Measurements from ENCODE around the gene ARHGAP30.

Gene ARHGAP30

DNA sequence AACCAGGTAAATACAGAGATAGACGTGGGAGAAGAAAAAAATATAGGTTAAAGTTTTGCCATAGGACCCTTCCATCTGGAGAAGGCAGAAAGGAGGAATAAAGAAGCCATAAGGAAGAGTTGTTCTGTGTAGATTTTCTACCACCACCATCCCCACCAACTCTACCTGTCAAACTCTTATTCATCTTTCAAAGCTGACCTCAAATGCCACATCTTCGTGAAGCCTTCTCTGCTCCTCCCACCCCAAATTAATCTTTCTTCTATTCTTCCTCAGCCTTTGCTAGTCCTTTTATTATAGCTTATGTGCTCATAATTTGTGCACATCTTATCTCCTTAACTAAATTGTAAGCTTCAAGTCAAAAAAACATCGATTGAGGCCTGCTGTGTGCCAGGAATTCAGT, 20.9 kb upstream of the ARHGAP30 start:
- H3K79me2 ChIP-seq (ENCODE audit: control insufficient read depth, insufficient read depth, low read length, unreplicated experiment): no peaks in the 10 kb centered on the region
- no peak overlapping the region for H2AFZ ChIP-seq (ENCODE audit: low read length, unreplicated experiment)
- H3K4me3 ChIP-seq (ENCODE audit: low read depth, low read length): no peak overlapping the region
- H3K4me1 ChIP-seq (ENCODE audit: control insufficient read depth, insufficient read depth, low read length, unreplicated experiment): peaks cover 22% of the 10 kb centered on the region
- H3K27ac ChIP-seq (ENCODE audit: low read depth, low read length): no peak overlapping the region
- H3K27me3 ChIP-seq (ENCODE audit: insufficient read depth, low read length): no peaks in the 10 kb centered on the region
- no peaks in the 10 kb centered on the region for H3K36me3 ChIP-seq (ENCODE audit: insufficient read depth, low read length)

GRCh38 chr1:161089938-161090337, 20.2 kb upstream of the ARHGAP30 start:
- H3K36me3 ChIP-seq (ENCODE audit: insufficient read depth, low read length): no peaks in the 10 kb centered on the region
- H3K27me3 ChIP-seq (ENCODE audit: insufficient read depth, low read length): no peaks in the 10 kb centered on the region
- no peak overlapping the region for H2AFZ ChIP-seq (ENCODE audit: low read length, unreplicated experiment)
- no peak overlapping the region for H3K4me3 ChIP-seq (ENCODE audit: low read depth, low read length)
- peaks cover 27% of the 10 kb centered on the region for H3K4me1 ChIP-seq (ENCODE audit: control insufficient read depth, insufficient read depth, low read length, unreplicated experiment)
- H3K27ac ChIP-seq (ENCODE audit: low read depth, low read length): no peak overlapping the region
- H3K79me2 ChIP-seq (ENCODE audit: control insufficient read depth, insufficient read depth, low read length, unreplicated experiment): no peaks in the 10 kb centered on the region

- no peak within 1 kb of the TSS for H2AFZ ChIP-seq (ENCODE audit: low read length, unreplicated experiment)
- H3K27me3 ChIP-seq (ENCODE audit: insufficient read depth, low read length): no peaks in the 10 kb centered on the region
- no peak within 1 kb of the TSS for H3K27ac ChIP-seq (ENCODE audit: low read depth, low read length)
- H3K79me2 ChIP-seq (ENCODE audit: control insufficient read depth, insufficient read depth, low read length, unreplicated experiment): no peaks in the 10 kb centered on the region
- no peaks in the 10 kb centered on the region for H3K36me3 ChIP-seq (ENCODE audit: insufficient read depth, low read length)
- H3K4me1 ChIP-seq (ENCODE audit: control insufficient read depth, insufficient read depth, low read length, unreplicated experiment): peaks cover 31% of the 10 kb centered on the region
- H3K4me3 ChIP-seq (ENCODE audit: low read depth, low read length): no peak within 1 kb of the TSS
Measured at GRCh38 chr1:161089251-161089924, 19.7 kb upstream of the ARHGAP30 start, which contains the start of gene NECTIN4. NECTIN4 (minus strand) TSS chr1:161089558; CDS start chr1:161089296, 262 bp downstream.

GRCh38 chr1:161088587-161089110, 19.0 kb upstream of the ARHGAP30 start:
- Histone ChIP-seq H2AFZ (ENCODE audit: low read length, unreplicated experiment) (no peak overlapping the region), H3K79me2 (ENCODE audit: control insufficient read depth, insufficient read depth, low read length, unreplicated experiment) (no peaks in the 10 kb centered on the region), H3K27me3 (ENCODE audit: insufficient read depth, low read length) (no peaks in the 10 kb centered on the region), H3K36me3 (ENCODE audit: insufficient read depth, low read length) (no peaks in the 10 kb centered on the region), H3K4me1 (ENCODE audit: control insufficient read depth, insufficient read depth, low read length, unreplicated experiment) (peaks cover 39% of the 10 kb centered on the region), H3K4me3 (ENCODE audit: low read depth, low read length) (no peak overlapping the region), H3K27ac (ENCODE audit: low read depth, low read length) (no peak overlapping the region)

DNA sequence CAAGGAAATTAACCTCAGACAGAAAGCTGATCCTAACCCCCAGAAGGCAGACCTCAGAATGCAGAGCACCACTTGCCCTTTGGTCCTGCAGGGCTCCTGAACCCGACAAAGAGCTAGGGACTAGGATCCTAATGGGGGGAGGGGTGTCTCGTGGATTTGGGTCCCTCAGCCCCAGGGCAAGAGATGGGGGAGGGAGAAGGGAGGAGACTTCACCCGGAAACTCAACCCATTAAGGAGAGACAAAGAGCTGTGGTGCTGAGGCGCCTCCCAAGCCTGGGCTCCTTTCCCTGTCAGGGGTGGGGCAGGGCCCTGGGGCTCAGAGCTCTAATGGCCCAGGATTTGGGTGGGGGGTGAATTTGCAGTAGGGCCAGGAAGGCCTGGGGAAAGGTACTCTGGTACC, 16.8 kb upstream of the ARHGAP30 start:
- H3K4me3 ChIP-seq (ENCODE audit: low read depth, low read length): no peak overlapping the region
- no peaks in the 10 kb centered on the region for H3K36me3 ChIP-seq (ENCODE audit: insufficient read depth, low read length)
- no peaks in the 10 kb centered on the region for H3K79me2 ChIP-seq (ENCODE audit: control insufficient read depth, insufficient read depth, low read length, unreplicated experiment)
- no peaks in the 10 kb centered on the region for H3K27me3 ChIP-seq (ENCODE audit: insufficient read depth, low read length)
- no peak overlapping the region for H2AFZ ChIP-seq (ENCODE audit: low read length, unreplicated experiment)
- H3K4me1 ChIP-seq (ENCODE audit: control insufficient read depth, insufficient read depth, low read length, unreplicated experiment): peaks cover 40% of the 10 kb centered on the region
- no peak overlapping the region for H3K27ac ChIP-seq (ENCODE audit: low read depth, low read length)

GRCh38 chr1:161085165-161085564, 15.5 kb upstream of the ARHGAP30 start:
- Histone ChIP-seq H3K4me1 (ENCODE audit: control insufficient read depth, insufficient read depth, low read length, unreplicated experiment) (peaks cover 49% of the 10 kb centered on the region), H3K27ac (ENCODE audit: low read depth, low read length) (no peak overlapping the region), H3K36me3 (ENCODE audit: insufficient read depth, low read length) (no peaks in the 10 kb centered on the region), H3K4me3 (ENCODE audit: low read depth, low read length) (no peak overlapping the region), H2AFZ (ENCODE audit: low read length, unreplicated experiment) (no peak overlapping the region), H3K27me3 (ENCODE audit: insufficient read depth, low read length) (no peaks in the 10 kb centered on the region), H3K79me2 (ENCODE audit: control insufficient read depth, insufficient read depth, low read length, unreplicated experiment) (no peaks in the 10 kb centered on the region)

GRCh38 chr1:161084597-161084988, 14.9 kb upstream of the ARHGAP30 start:
- Histone ChIP-seq H3K27me3 (ENCODE audit: insufficient read depth, low read length) (no peaks in the 10 kb centered on the region), H3K79me2 (ENCODE audit: control insufficient read depth, insufficient read depth, low read length, unreplicated experiment) (no peaks in the 10 kb centered on the region), H3K4me1 (ENCODE audit: control insufficient read depth, insufficient read depth, low read length, unreplicated experiment) (peaks cover 49% of the 10 kb centered on the region), H2AFZ (ENCODE audit: low read length, unreplicated experiment) (no peak overlapping the region), H3K27ac (ENCODE audit: low read depth, low read length) (no peak overlapping the region), H3K4me3 (ENCODE audit: low read depth, low read length) (no peak overlapping the region), H3K36me3 (ENCODE audit: insufficient read depth, low read length) (no peaks in the 10 kb centered on the region)

GRCh38 chr1:161083748-161084596, 14.3 kb upstream of the ARHGAP30 start:
- Histone ChIP-seq H3K27me3 (ENCODE audit: insufficient read depth, low read length) (no peaks in the 10 kb centered on the region), H3K4me1 (ENCODE audit: control insufficient read depth, insufficient read depth, low read length, unreplicated experiment) (peaks cover 49% of the 10 kb centered on the region), H3K36me3 (ENCODE audit: insufficient read depth, low read length) (no peaks in the 10 kb centered on the region), H3K27ac (ENCODE audit: low read depth, low read length) (0 out of 2 replicates have a peak overlapping the region, but pooled peaks have one; percentile 17), H3K79me2 (ENCODE audit: control insufficient read depth, insufficient read depth, low read length, unreplicated experiment) (no peaks in the 10 kb centered on the region), H3K4me3 (ENCODE audit: low read depth, low read length) (no peak overlapping the region), H2AFZ (ENCODE audit: low read length, unreplicated experiment) (no peak overlapping the region)

- H3K27ac ChIP-seq (ENCODE audit: low read depth, low read length): peak overlapping the region; percentile 64
- H2AFZ ChIP-seq (ENCODE audit: low read length, unreplicated experiment): peak overlapping the region; percentile 40
- H3K4me3 ChIP-seq (ENCODE audit: low read depth, low read length): no peak overlapping the region
- H3K79me2 ChIP-seq (ENCODE audit: control insufficient read depth, insufficient read depth, low read length, unreplicated experiment): no peaks in the 10 kb centered on the region
- peaks cover 42% of the 10 kb centered on the region for H3K4me1 ChIP-seq (ENCODE audit: control insufficient read depth, insufficient read depth, low read length, unreplicated experiment)
- H3K27me3 ChIP-seq (ENCODE audit: insufficient read depth, low read length): no peaks in the 10 kb centered on the region
- H3K36me3 ChIP-seq (ENCODE audit: insufficient read depth, low read length): no peaks in the 10 kb centered on the region
Measured at GRCh38 chr1:161082996-161083747, 13.5 kb upstream of the ARHGAP30 start.

GRCh38 chr1:161082483-161082882, 12.8 kb upstream of the ARHGAP30 start:
- peaks cover 42% of the 10 kb centered on the region for H3K4me1 ChIP-seq (ENCODE audit: control insufficient read depth, insufficient read depth, low read length, unreplicated experiment)
- no peak overlapping the region for H2AFZ ChIP-seq (ENCODE audit: low read length, unreplicated experiment)
- H3K36me3 ChIP-seq (ENCODE audit: insufficient read depth, low read length): no peaks in the 10 kb centered on the region
- no peaks in the 10 kb centered on the region for H3K79me2 ChIP-seq (ENCODE audit: control insufficient read depth, insufficient read depth, low read length, unreplicated experiment)
- H3K4me3 ChIP-seq (ENCODE audit: low read depth, low read length): no peak overlapping the region
- H3K27me3 ChIP-seq (ENCODE audit: insufficient read depth, low read length): no peaks in the 10 kb centered on the region
- H3K27ac ChIP-seq (ENCODE audit: low read depth, low read length): peak overlapping the region; percentile 64; the same call in 1 of the 2 replicates
